Memory B cell (primary cell): ENCODE data around the gene OR51L1.

ENCODE experiments used
- ATAC-seq: fragments of 150-1000 bp; cut with Tn5 transposase; 2 replicates; pipeline ENCODE4 v1.10.0; 2021; ENCODE audit warnings: low read depth, mild to moderate bottlenecking, moderate library complexity
- DNase-seq, 2 donors: peaks; one replicate each; pipeline ENCODE4 v3.0.0; 2022; ENCODE audit warnings: low spot score in 2 of 2
- H3K27ac Mint-ChIP-seq: one replicate; pipeline ENCODE4 v1.8.0; 2022; ENCODE audit warnings: mild to moderate bottlenecking, moderate library complexity, mixed read lengths
- H3K27me3 Mint-ChIP-seq: one replicate; pipeline ENCODE4 v1.8.0; 2022; ENCODE audit warnings: mixed read lengths
- H3K36me3 Mint-ChIP-seq: one replicate; pipeline ENCODE4 v1.8.0; 2022; ENCODE audit warnings: mild to moderate bottlenecking, mixed read lengths
- H3K4me1 Mint-ChIP-seq: one replicate; pipeline ENCODE4 v1.8.0; 2022; ENCODE audit warnings: mixed read lengths
- H3K4me3 Mint-ChIP-seq: one replicate; pipeline ENCODE4 v1.8.0; 2022; ENCODE audit warnings: mild to moderate bottlenecking, moderate library complexity, mixed read lengths
- H3K9me3 Mint-ChIP-seq: one replicate; pipeline ENCODE4 v1.8.0; 2022; ENCODE audit warnings: mixed read lengths

Gene OR51L1

GRCh38 chr11:5021996-5022395, 27.3 kb downstream of the OR51L1 start:
- no peak for ATAC-seq
- no peaks in the 10 kb centered on the region for H3K27me3 Mint-ChIP-seq
- H3K9me3 Mint-ChIP-seq: peaks cover 18% of the 10 kb centered on the region

GRCh38 chr11:5036669-5037068, 42.0 kb downstream of the OR51L1 start:
- Mint-ChIP-seq H3K9me3 (no peaks in the 10 kb centered on the region), H3K27ac (no peak overlapping the region), H3K4me3 (no peak overlapping the region), H3K36me3 (no peaks in the 10 kb centered on the region), H3K27me3 (no peaks in the 10 kb centered on the region), H3K4me1 (no peaks in the 10 kb centered on the region)
- ATAC-seq (no peak), DNase-seq (no peak)

More at GRCh38 chr11:5021996-5022395, 27.3 kb downstream of the OR51L1 start:
- H3K4me1 Mint-ChIP-seq: no peaks in the 10 kb centered on the region
- H3K27ac Mint-ChIP-seq: no peak overlapping the region
- DNase-seq: no peak
- peaks cover 5% of the 10 kb centered on the region for H3K36me3 Mint-ChIP-seq
- H3K4me3 Mint-ChIP-seq: no peak overlapping the region

GRCh38 chr11:5037926-5038325, 43.3 kb downstream of the OR51L1 start:
- no peaks in the 10 kb centered on the region for H3K4me1 Mint-ChIP-seq
- no peaks in the 10 kb centered on the region for H3K36me3 Mint-ChIP-seq
- peaks cover 2% of the 10 kb centered on the region for H3K27me3 Mint-ChIP-seq
- DNase-seq: no peak
- H3K9me3 Mint-ChIP-seq: no peaks in the 10 kb centered on the region
- ATAC-seq: no peak
- no peak overlapping the region for H3K4me3 Mint-ChIP-seq
- H3K27ac Mint-ChIP-seq: no peak overlapping the region

- Mint-ChIP-seq H3K27ac (no peak overlapping the region), H3K36me3 (no peaks in the 10 kb centered on the region), H3K9me3 (no peaks in the 10 kb centered on the region), H3K27me3 (peaks cover 2% of the 10 kb centered on the region), H3K4me1 (no peaks in the 10 kb centered on the region), H3K4me3 (no peak overlapping the region)
- DNase-seq (no peak), ATAC-seq (no peak)
Observed at GRCh38 chr11:5038341-5038740, 43.7 kb downstream of the OR51L1 start.

- Mint-ChIP-seq H3K9me3 (no peaks in the 10 kb centered on the region), H3K27ac (no peak overlapping the region), H3K27me3 (peaks cover 2% of the 10 kb centered on the region), H3K4me3 (no peak overlapping the region), H3K4me1 (no peaks in the 10 kb centered on the region), H3K36me3 (no peaks in the 10 kb centered on the region)
- no peak for DNase-seq
- ATAC-seq: no peak
Observed at GRCh38 chr11:5040876-5041275, 46.2 kb downstream of the OR51L1 start.

- no peaks in the 10 kb centered on the region for H3K36me3 Mint-ChIP-seq
- no peaks in the 10 kb centered on the region for H3K4me1 Mint-ChIP-seq
- DNase-seq (no peak), ATAC-seq (no peak)
- H3K27me3 Mint-ChIP-seq: peaks cover 2% of the 10 kb centered on the region
- H3K27ac Mint-ChIP-seq: no peak overlapping the region
- no peak overlapping the region for H3K4me3 Mint-ChIP-seq
- H3K9me3 Mint-ChIP-seq: no peaks in the 10 kb centered on the region
Observed at GRCh38 chr11:5042091-5042490, 47.4 kb downstream of the OR51L1 start.

GRCh38 chr11:5043380-5043779, 48.7 kb downstream of the OR51L1 start:
- Mint-ChIP-seq H3K4me3 (no peak overlapping the region), H3K36me3 (no peaks in the 10 kb centered on the region), H3K27me3 (peaks cover 2% of the 10 kb centered on the region), H3K9me3 (no peaks in the 10 kb centered on the region), H3K4me1 (no peaks in the 10 kb centered on the region), H3K27ac (no peak overlapping the region)
- DNase-seq: no peak
- no peak for ATAC-seq

- Mint-ChIP-seq H3K4me1 (no peaks in the 10 kb centered on the region), H3K27ac (no peak within 1 kb of the TSS), H3K27me3 (peaks cover 2% of the 10 kb centered on the region), H3K9me3 (no peaks in the 10 kb centered on the region), H3K36me3 (no peaks in the 10 kb centered on the region), H3K4me3 (no peak within 1 kb of the TSS)
- ATAC-seq (no peak), DNase-seq (no peak)
Observed at GRCh38 chr11:5046226-5046625, 51.6 kb downstream of the OR51L1 start, which contains the start of gene OR52J3. OR52J3 (plus strand) TSS chr11:5046526; CDS start chr11:5046526, 0 bp downstream.

- DNase-seq (no peak), ATAC-seq (no peak)
- Mint-ChIP-seq H3K27me3 (peaks cover 2% of the 10 kb centered on the region), H3K27ac (no peak overlapping the region), H3K9me3 (no peaks in the 10 kb centered on the region), H3K36me3 (no peaks in the 10 kb centered on the region), H3K4me3 (no peak overlapping the region), H3K4me1 (no peaks in the 10 kb centered on the region)
Observed at GRCh38 chr11:5046754-5047330, 52.2 kb downstream of the OR51L1 start.
